ENCODE measurements around the gene GNAL.

DNA sequence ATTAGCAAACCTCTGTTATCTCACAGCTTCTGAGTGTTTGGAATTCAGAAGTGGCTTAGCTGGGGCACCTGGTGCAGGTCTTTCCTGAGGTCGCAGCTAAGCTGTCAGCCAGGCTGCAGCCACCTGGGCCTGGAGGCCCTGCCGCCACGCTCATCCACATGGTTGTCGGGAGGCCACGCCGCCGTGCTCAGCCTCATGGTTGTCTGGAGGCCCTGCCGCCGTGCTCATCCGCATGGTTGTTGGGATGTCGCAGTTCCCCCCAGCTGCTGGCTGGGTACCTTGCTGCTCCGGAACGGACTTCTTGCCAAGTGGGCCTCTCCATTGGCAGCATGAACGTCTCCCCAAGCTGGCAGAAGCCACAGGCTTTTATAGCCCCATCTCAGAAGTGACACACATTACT lies 243.3 kb downstream of the GNAL start:
- TF ChIP-seq, protein P1, sequence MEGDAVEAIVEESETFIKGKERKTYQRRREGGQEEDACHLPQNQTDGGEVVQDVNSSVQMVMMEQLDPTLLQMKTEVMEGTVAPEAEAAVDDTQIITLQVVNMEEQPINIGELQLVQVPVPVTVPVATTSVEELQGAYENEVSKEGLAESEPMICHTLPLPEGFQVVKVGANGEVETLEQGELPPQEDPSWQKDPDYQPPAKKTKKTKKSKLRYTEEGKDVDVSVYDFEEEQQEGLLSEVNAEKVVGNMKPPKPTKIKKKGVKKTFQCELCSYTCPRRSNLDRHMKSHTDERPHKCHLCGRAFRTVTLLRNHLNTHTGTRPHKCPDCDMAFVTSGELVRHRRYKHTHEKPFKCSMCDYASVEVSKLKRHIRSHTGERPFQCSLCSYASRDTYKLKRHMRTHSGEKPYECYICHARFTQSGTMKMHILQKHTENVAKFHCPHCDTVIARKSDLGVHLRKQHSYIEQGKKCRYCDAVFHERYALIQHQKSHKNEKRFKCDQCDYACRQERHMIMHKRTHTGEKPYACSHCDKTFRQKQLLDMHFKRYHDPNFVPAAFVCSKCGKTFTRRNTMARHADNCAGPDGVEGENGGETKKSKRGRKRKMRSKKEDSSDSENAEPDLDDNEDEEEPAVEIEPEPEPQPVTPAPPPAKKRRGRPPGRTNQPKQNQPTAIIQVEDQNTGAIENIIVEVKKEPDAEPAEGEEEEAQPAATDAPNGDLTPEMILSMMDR (IDR thresholded peaks at IDR 0.05 in 8 of 11, conservative IDR thresholded peaks at IDR 0.05 in 3 of 11), result no peak
- TF ChIP-seq POLR2AphosphoS5 (IDR thresholded peaks at IDR 0.05), result no peak

Data from spleen (tissue), 7 donors.